Mucosa of descending colon (tissue), 3 donors: ENCODE results near the gene MAEA. TPM values are rescaled to one million over a fixed set of nuclear protein-coding genes. Genes with fewer than 3 reads are reported as not detected.

Experiments
- ATAC-seq: fragments of 200-7000 bp; cut with Tn5 transposase; one replicate; pipeline ENCODE4 v1.9.1; 2020; ENCODE audit warnings: mild to moderate bottlenecking, moderate library complexity
- DNase-seq, 3 donors: peaks; one replicate each; pipeline ENCODE4 v3.0.0-alpha.2; 2020
- H3K36me3 ChIP-seq: fragments of 200-600 bp; one replicate; pipeline ENCODE4 v1.8.0; 2021; ENCODE audit warnings: low read depth, mild to moderate bottlenecking
- H3K4me1 ChIP-seq: fragments of 200-600 bp; one replicate; pipeline ENCODE4 v1.8.0; 2021; ENCODE audit warnings: low read depth, mild to moderate bottlenecking
- H3K4me3 ChIP-seq: fragments of 200-600 bp; one replicate; pipeline ENCODE4 v1.8.0; 2021; ENCODE audit warnings: mild to moderate bottlenecking
- H3K9me3 ChIP-seq: fragments of 200-600 bp; one replicate; pipeline ENCODE4 v1.8.0; 2021; ENCODE audit warnings: mild to moderate bottlenecking
- intact Hi-C, 2 donors: fragments of 100-400 bp; cut with DNase I in 1 of 2; cut with micrococcal nuclease in 1 of 2; formaldehyde crosslinking; loops; one replicate each; pipeline versions ENCODE4 v1.11.0 to v1.11.1; 2022; cut with DNase I, micrococcal nuclease
- total RNA-seq, 3 donors: library from RNA; stranded (reverse); fragmentation: NEBNext Ultra II Directional in 2 of 3; extraction: Animal tissue kit (Norgen Biotek cat#: 25700) in 2 of 3; gene quantifications; one replicate each; pipeline versions ENCODE4 v1.2.1 to v1.2.4, GENCODE V29; 2021 to 2023
- TF ChIP-seq, protein P1 (sequence below): fragments of 200-600 bp; IDR thresholded peaks from one replicate; pipeline ENCODE4 v1.8.0; 2022; ENCODE audit warnings: antibody characterized with exemption, mild to moderate bottlenecking
- donor health status: DM: no; HTN: no; CAD: no; lungs with moderate emphysema.
- donor health status: DM: no; HTN: no; CAD: no.
- donor health status: DM: no; HTN: yes; CAD: no.

Gene MAEA
- total RNA-seq, 3 donors from 2014 or later = 75.5 to 112 (median 98.4) TPM

- Histone ChIP-seq H3K9me3 (no peaks in the 10 kb centered on the region), H3K4me3 (no peak overlapping the region), H3K4me1 (peaks cover 56% of the 10 kb centered on the region), H3K36me3 (no peaks in the 10 kb centered on the region)
- DNase-seq = peak in 2 of 3 donors; percentile 21 to 30
- TF ChIP-seq, protein P1, sequence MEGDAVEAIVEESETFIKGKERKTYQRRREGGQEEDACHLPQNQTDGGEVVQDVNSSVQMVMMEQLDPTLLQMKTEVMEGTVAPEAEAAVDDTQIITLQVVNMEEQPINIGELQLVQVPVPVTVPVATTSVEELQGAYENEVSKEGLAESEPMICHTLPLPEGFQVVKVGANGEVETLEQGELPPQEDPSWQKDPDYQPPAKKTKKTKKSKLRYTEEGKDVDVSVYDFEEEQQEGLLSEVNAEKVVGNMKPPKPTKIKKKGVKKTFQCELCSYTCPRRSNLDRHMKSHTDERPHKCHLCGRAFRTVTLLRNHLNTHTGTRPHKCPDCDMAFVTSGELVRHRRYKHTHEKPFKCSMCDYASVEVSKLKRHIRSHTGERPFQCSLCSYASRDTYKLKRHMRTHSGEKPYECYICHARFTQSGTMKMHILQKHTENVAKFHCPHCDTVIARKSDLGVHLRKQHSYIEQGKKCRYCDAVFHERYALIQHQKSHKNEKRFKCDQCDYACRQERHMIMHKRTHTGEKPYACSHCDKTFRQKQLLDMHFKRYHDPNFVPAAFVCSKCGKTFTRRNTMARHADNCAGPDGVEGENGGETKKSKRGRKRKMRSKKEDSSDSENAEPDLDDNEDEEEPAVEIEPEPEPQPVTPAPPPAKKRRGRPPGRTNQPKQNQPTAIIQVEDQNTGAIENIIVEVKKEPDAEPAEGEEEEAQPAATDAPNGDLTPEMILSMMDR = no peak
- intact Hi-C loops = no loop called here
- ATAC-seq = no peak
These were observed 46.9 kb upstream of the MAEA start for GRCh38 chr4:1242506-1243450.

- peak in 2 of 3 donors; percentile 21 to 51 for DNase-seq
- Histone ChIP-seq H3K36me3 (no peaks in the 10 kb centered on the region), H3K9me3 (no peaks in the 10 kb centered on the region), H3K4me1 (peaks cover 56% of the 10 kb centered on the region), H3K4me3 (no peak overlapping the region)
- intact Hi-C loops = no loop called here
- ATAC-seq = no peak
- TF ChIP-seq, protein P1 = no peak
These were observed 46.1 kb upstream of the MAEA start for GRCh38 chr4:1243451-1244080.

GRCh38 chr4:1244081-1244977 is 45.4 kb upstream of the MAEA start:
- DNase-seq (peak; percentile 38 to 60 (median 51)), ATAC-seq (no peak)
- H3K4me1 ChIP-seq = peaks cover 56% of the 10 kb centered on the region
- TF ChIP-seq, protein P1 = no peak
- no peak overlapping the region for H3K4me3 ChIP-seq
- no peaks in the 10 kb centered on the region for H3K9me3 ChIP-seq
- intact Hi-C loops = no loop called here
- no peaks in the 10 kb centered on the region for H3K36me3 ChIP-seq

DNA sequence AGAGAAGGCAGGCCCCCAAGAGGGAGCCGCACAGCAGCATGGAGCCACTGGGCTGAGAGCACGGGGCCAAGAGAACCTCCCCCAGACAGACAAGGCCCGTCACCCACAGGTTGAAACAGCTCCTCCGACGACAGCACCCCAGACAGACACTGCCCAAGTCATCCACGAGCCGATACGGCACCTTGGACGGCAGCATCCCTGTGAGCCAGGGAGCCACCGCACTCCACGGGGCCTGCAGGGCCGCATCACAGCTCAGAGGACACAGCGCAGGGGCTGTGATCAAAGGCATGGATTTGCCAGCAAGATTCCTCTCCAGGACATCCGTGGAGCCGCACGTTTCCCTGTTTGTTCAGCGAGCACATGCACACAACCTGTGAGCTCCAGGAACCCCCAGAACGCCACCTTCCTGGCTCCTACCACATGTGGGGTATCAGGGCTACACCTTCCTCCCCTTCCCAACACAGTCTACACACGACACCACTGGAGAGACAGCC is 44.7 kb upstream of the MAEA start:
- Histone ChIP-seq H3K36me3 (no peaks in the 10 kb centered on the region), H3K4me1 (peaks cover 60% of the 10 kb centered on the region), H3K4me3 (no peak overlapping the region), H3K9me3 (no peaks in the 10 kb centered on the region)
- TF ChIP-seq, protein P1 = no peak
- intact Hi-C loops = no loop called here
- ATAC-seq = no peak
- DNase-seq = peak in 2 of 3 donors; percentile 24 to 47

GRCh38 chr4:1245481-1246051 is 44.1 kb upstream of the MAEA start:
- H3K9me3 ChIP-seq = no peaks in the 10 kb centered on the region
- ATAC-seq = no peak

More at GRCh38 chr4:1245481-1246051, 44.1 kb upstream of the MAEA start:
- TF ChIP-seq, protein P1 = no peak
- intact Hi-C loops = no loop called here
- DNase-seq = peak in 2 of 3 donors; percentile 25 to 56
- Histone ChIP-seq H3K36me3 (no peaks in the 10 kb centered on the region), H3K4me3 (no peak overlapping the region), H3K4me1 (peaks cover 64% of the 10 kb centered on the region)
